Adipose tissue (tissue), 3 donors: ENCODE measurements around the gene RASL10A. TPM values are rescaled to one million over a fixed set of nuclear protein-coding genes. Genes with fewer than 3 reads are reported as not detected.

Experiments
- H3K27ac ChIP-seq: one replicate; pipeline ENCODE4 v1.5.1; 2013; ENCODE audit warnings: low read depth, low read length
- WGBS, 3 donors: extraction: QIAGEN DNeasy Blood & Tissue Kit; methylation state at CpG; one replicate each; pipeline ENCODE4 v1.1.7; 2013; 5-methylcytosine and 5-hydroxymethylcytosine counted together
- polyA plus RNA-seq, 3 donors: library from polyadenylated mRNA; stranded (reverse); fragments of 200-250 nt; gene quantifications; one replicate each; pipeline ENCODE4 v1.2.3, GENCODE V29; 2013
- donor health status: healthy with polysubstance abuse.
- donor health status: Bipolar disorder and iron deficiency.
- donor health status: healthy.

Gene RASL10A
- polyA plus RNA-seq, 3 donors, result 0.90 to 1.5 (median 1.0) TPM

DNA sequence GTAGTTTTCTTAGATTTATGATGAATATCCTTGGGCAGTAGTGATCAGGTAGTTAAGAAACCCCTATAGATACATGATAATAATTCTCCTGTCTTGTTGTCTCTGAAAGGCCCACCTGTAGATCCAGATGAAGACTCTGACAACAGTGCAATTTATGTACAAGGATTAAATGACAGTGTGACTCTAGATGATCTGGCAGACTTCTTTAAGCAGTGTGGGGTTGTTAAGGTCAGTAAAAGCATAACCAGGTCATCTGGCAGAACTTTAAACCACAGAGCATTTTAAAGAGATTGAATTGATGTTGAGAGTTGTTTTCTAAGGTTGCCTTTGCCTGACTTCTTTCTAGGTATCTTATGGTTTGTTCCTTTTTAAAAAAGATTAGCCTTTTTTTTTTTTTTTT lies 23.1 kb downstream of the RASL10A start:
- no peak overlapping the region for H3K27ac ChIP-seq

DNA sequence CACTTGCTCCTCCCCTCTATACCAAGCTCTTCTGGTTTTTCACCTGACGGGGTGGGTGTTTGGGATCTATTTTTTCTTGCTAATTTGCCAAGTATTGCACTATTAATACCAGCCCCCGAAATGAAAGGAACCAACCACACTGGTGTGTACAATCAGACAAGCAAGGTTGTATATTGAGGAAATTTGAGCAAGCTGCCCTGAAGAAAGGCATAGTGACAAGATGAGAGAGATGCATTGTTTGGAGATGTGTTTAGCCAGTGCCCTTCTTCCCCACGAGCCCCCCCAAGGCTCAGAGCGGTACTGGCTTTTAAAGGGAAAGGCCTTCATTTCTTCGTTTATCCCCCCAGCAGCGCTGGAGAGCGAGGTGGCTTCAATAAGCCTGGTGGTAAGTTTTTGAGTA lies 24.3 kb downstream of the RASL10A start:
- WGBS, 3 donors, result 77 to 78% (median 77%) methylated on average over 7 of the region's 7 CpGs
- H3K27ac ChIP-seq, result no peak overlapping the region

DNA sequence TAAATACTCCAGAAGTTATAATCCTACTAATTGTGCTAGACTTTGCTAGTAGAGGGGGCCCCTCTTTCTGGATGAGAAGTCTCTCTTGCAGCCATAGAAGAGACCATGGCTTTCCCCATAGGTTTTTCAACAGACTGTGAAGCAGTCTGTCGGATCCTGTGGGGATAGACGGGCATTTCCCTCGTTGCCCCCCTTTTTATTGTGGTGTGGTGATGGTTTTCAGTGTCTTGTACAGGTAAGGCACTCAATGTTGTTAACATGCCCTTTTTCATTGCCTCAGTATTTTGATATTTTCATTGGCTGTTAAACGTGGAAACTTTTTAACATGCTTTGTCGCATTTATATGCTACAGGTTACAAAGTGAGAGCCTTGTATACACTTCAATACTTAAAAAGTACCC lies 25.4 kb downstream of the RASL10A start:
- no peak overlapping the region for H3K27ac ChIP-seq
- 65 to 78% (median 71%) methylated on average over 5 of the region's 5 CpGs for WGBS, 3 donors

DNA sequence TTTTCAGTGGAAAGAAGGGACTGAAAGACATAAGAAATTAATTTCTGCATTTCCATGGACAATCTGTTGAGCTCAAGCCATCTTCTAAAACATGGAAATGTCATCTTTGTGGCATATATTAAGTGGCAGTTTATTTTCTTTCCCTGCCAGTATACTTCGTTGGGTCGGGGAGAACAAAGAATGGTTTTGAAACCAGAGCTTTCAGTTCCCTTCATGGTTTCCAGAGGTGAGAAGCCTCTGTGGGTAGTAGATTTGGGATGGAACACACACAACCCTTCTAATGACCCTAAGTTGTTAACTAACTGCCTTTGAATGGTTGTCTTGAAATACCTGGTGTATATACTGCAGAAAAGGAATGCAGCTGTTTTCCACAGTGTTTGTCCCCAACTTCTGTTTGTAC lies 26.7 kb downstream of the RASL10A start:
- 44 to 56% (median 53%) methylated on average over 2 of the region's 2 CpGs for WGBS, 3 donors
- no peak overlapping the region for H3K27ac ChIP-seq

DNA sequence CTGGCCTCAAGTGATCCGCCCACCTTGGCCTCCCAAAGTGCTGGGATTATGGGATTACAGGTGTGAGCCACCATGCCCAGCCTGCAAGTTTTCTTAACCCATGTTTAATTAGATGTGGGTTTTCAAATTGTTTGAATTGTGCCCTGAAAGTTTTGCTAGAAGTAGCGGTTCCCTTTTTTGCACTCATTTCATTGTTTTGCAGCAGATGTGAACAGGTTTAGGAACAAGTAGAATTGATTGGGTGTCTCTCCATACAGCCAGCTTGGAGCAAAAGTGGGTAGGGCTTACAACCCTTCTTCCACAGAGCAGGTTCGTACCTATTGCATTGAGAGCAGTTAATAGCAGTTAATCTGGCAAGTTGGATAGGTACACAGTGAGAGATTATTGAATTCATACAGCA lies 31.3 kb downstream of the RASL10A start:
- WGBS, 3 donors, result 93 to 96% (median 95%) methylated on average over 3 of the region's 3 CpGs
- no peak overlapping the region for H3K27ac ChIP-seq

DNA sequence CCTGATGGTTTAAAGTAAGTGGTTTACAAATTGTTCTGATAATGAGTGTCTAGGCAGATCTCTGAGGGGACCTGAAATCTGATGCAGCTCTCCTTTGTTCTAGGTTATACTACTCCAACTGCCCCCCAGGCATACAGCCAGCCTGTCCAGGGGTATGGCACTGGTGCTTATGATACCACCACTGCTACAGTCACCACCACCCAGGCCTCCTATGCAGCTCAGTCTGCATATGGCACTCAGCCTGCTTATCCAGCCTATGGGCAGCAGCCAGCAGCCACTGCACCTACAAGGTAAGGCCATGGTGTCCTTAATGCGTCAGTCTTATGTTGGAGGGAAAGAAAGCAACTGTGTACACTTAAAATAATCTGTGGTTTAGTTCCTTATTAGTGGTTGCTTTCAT lies 37.6 kb downstream of the RASL10A start:
- WGBS, 3 donors, result 35 to 100% (median 100%) methylated on average over 1 of the region's 1 CpG
- no peak overlapping the region for H3K27ac ChIP-seq

DNA sequence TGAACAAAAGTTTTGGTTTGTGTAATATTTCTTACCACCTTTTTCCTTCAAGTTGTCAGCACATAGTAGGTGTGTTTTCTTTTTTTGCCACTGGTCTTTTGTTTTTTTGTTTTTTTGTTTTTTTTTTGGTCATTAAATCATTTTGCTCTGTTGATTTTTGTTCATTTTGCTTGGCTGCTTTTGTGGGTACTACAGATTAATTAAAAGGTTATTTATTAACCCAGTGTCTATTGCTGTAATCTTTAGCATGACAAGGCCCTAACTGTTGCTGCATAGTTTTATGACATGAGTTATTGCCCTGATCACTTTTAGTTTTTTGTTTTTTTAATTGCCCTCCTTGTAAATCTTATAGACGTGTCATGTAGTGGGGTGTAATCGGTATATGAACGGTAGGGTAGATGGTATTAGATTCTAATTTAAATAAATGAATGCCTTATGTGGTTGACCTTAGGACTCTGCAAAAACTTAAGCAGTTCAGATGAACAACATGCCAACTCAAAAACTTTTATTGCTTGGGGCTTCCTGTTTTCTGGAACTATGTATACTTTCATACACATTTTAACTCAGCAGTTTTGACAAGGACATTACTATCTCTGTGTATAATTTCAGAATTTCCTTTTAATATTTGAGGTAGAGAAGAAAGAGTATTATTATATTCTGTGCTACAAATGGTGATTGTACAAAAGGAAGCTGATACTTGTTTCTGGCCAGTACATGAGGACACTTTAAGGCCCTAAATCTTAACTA lies 39.5 kb downstream of the RASL10A start:
- 30 to 78% (median 74%) methylated on average over 3 of the region's 3 CpGs for WGBS, 3 donors

DNA sequence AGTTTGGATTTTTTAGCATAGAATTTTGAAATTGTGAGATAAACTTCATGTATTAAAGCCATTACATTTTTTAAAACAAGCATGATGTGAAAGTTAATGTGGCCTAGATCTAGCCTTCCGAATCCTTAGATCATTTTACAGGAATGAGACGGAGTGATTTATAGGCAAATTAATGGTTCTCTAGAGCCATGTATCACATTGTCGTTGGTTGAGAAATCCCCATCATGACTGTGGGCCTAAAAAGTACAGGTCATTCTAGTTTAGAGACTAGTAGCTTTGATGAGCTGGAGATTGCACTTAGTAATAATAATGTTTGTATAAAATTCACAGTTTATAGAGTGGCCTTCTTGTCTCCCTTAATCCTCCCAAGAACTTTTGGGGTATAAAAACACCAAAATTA lies 40.3 kb downstream of the RASL10A start:
- H3K27ac ChIP-seq, result no peak overlapping the region
- 45 to 70% (median 59%) methylated on average over 3 of the region's 3 CpGs for WGBS, 3 donors

More for the DNA sequence above, 39.5 kb downstream of the RASL10A start:
- H3K27ac ChIP-seq, result no peak overlapping the region

DNA sequence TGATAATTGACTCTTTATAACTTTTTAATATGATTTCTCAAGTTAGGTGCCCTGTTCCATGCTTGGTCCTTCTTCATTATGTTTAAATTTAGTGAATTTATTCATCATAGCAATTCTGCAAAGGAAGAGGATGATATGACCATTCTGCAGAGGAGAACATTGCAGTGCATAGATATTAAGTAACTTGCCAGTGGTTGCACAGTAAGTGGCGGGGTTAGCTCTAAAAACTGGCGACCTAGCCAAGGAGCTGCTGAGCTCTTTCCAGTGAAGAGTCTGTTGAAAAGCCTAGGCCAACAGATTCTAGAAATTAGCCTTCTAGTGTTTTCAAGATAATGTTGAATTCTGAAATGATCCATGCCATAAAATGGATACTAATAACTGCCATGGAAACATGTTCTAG lies 42.9 kb downstream of the RASL10A start:
- H3K27ac ChIP-seq, result no peak overlapping the region
- 56 to 69% (median 59%) methylated on average over 2 of the region's 2 CpGs for WGBS, 3 donors

DNA sequence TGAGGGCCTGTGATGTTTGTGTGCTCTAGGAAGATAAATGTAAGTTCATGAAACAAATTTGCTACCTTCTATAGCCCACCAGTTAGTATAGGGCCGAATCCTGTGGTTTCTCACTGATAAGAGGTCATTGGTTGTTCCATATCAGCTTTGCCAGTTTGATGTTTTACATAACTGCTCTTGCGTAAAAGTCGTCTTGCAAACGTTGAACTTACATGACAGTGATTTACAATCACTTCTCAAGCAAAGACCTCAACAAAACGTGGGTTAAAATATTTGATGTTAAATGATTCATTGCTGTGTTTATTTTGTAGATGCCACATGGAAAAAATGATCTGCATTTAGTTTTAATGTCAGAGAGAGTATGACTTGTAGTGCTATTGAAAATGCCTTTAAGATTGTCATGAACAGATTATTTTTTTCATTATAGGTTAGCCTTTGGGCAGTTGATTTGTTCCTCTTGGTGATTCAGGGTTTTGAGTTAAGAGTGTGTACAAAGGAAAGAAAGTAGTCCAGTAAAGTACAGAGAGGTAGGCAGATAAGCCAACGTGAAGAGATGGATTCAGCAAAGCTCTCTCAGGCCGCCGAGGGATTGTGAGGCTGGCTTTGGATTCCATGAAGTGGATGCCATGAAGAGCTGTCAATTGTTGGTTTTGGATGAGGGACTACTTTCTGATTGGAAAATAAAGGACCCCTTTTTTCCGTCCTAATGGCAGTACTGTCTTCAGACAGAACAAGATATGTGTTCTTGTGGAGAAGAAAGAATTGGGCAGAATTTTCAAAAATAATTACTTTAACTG lies 44.8 kb downstream of the RASL10A start:
- no peak overlapping the region for H3K27ac ChIP-seq
- 9 to 26% (median 20%) methylated on average over 9 of the region's 9 CpGs for WGBS, 3 donors

DNA sequence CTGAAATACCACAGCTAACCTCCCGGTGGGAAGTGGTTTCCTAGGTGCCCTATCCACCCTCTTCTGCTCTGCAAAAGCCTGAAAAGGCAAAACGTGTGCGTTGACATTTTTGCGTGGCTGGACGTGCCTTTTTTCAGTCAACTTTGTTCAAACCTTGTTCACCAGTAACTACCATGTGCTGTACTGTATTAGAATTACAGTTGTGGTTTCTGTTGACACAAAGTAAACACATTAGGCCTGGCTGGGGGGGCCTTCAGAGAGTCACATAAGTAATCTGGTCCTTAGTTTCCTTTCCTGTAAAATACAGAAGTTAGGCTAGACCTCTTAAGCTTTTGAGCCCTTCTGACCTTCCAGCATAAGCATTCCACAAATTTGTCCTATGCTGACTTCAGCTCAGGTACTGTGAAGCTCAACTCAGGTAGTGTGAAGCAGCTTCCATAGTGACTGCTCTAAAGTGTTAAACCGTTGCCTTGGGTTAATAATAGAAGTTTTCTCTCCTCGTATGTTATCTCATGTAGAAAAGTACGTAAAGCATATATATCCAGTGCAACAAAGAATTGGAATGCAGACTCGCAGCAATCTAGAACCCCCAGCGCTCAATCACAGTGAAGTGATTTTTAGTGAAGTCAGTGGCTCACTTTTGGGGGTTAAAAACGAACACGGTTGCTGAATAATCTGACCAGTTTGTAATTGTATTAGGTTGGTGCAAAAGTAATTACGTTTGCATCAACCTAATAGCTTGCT lies 45.6 kb downstream of the RASL10A start:
- 5 to 12% (median 12%) methylated on average over 13 of the region's 13 CpGs for WGBS, 3 donors
- no peak overlapping the region for H3K27ac ChIP-seq

DNA sequence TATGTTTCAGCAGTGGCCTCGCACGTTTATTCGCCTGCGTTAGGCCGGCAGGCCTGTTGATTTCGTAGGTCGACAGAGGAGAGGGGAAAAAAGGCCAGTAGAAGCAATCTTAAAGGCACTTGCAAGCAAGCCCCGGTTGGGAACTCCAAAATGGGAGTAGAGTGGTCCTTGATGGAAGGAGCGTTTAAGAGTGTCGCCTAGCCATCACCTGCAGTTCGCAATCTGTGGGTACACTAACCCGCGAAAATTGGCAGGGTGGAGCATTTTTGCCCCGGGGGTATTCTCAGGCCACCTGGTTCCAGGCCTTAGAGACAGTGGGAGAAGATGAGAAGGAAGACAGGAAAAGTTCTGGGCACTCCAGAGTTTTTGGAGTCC lies 46.3 kb downstream of the RASL10A start:
- H3K27ac ChIP-seq, result no peak overlapping the region
- 1% methylated on average over 14 of the region's 14 CpGs for WGBS, 3 donors

DNA sequence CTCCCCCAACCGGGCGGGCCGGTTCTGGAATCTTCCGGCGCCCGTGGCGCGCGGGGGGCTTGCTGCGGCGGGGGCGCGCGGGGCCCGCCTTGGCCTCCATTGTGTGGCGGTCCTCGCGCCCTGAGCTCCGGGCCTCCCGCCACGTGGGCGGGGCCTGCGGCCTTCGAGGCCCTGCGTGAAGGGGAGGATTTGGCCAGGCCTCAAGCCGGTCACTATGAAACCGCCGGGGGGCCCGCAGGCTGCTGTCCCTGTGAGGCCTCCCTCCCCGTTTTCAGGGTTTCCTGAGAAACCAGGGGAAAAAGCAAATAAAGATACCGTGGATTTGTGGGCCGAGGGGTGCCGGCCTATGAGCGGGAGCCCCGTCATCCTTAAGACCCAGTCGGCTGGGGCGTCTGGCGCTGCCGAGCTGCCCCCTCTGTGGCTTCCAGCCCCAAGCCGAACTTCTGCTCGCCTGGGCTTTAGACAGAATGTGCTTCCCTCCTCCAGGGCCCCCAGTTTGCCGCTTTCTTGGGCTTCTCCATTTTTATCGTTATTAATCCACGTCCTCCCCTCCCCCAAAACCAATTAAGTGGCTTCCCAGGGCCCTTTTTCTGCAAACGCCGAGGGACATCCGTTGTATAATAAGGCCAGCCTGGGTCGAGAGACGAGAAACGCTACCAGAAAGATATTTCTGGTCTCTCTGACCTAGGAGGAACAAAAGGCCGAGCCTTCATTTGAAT lies 46.8 kb downstream of the RASL10A start:
- 0 to 1% (median 0%) methylated on average over 44 to 51 of the region's 51 CpGs for WGBS, 3 donors
- peak overlapping the region; percentile 73 for H3K27ac ChIP-seq

DNA sequence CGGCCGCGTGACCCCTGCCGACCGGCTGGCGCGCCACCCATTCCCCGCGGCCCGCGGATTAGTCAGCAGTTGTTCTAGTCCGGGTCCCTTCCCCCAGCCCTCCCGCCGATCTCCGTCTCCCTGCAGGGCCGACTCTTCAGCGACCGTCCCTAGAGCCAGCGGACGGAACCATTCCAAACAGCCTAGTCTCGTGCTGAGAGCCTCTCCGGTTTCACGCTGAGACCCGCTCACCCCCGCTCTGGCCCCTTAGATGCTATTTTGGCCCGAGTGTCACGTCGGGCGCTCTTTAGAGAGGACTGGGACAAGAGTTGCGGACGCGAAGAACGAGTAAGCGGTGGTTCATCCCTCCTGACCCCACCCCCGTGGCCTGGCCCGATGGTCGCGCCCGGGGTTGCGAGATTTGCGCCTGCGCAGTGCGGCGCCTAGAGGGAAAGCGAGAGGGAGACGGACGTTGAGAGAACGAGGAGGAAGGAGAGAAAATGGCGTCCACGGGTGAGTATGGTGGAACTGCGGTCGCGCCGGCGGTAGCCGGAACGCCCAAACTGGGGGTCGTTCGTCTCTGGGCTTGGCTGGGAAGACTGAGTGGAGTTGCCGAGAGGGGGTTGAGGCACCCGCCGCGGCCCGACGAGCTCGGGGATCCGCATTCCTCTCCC lies 47.5 kb downstream of the RASL10A start, which contains the start of the genes EWSR1 and RHBDD3:
Gene EWSR1, plus strand, starts transcription at position 411 of the 653 bp plus-strand sequence. Its CDS starts 69 bp downstream, at position 480.
Gene RHBDD3, minus strand, starts transcription at position 124 of the 653 bp plus-strand sequence. CDS start 2,355 bp downstream, outside the sequence.
- WGBS, 3 donors, result 0 to 1% (median 0%) methylated on average over 66 to 67 of the region's 67 CpGs

DNA sequence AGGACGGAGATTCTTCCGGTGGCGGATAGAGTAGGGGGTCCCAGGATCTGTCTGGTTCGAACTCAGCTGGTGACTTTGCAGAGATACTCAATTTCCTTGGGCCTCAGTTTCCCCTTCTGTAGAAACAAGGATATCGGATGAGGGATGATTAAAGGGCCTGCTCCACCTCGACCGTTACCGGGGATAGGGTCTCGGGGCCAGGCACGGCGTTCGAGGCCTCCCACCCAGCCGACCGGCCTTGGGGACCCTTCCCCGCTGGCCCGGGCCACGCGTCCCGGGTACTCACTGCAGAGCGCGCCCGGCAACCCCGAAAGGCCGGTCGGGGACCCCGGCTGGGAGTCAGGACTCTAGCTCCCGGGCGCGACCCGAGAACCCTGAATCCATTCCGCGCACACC lies 48.0 kb downstream of the RASL10A start:
- 0 to 1% (median 1%) methylated on average over 32 of the region's 32 CpGs for WGBS, 3 donors
- H3K27ac ChIP-seq, result peak overlapping the region; percentile 76

More for the DNA sequence above, 47.5 kb downstream of the RASL10A start, which contains the start of the genes EWSR1 and RHBDD3:
- H3K27ac ChIP-seq, result peak within 1 kb of the TSS; percentile 76

DNA sequence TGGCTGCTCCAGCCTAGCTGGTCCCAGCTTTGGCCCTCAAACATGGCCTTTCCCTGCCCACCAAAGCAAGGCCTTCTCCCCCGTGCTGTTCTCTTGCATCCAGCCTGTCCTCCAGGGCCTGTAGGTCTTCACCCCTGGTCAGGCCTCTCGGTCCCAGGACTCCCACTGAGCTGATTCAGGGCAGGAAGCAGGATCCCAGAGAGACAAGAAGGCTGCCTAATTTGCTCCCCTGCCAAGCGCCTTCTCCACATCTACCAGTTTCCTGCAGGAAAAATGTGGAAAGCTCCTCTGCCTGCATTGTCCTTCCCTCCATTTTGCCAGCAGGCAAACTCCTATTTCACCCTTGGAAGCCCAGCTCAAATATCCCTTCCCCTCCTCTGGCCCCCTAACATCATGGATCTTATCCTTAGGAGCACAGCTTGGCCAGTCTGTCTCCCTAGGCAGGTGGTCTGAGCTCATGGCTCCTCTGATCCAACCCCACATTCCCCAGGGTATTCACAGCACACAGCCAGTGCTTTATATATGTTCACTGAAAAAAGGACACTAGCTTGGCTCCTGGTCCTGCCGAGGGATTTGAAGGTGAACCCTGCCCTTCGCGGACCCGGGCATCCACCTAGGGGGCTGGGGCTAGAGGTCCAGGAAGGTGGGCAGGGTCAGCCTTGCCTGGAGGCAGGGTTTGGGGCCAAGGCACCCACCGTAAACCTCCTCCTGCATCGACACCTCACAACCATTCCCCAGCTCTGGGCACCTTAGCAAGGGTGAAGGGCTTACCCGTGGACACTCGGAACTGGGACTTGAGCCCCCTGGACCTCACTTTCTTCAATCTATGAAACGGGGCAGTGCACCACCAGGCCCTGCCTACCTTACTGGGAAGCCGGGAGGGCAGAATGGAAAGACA lies 48.7 kb downstream of the RASL10A start:
- WGBS, 3 donors, result 15 to 19% (median 17%) methylated on average over 13 of the region's 13 CpGs

DNA sequence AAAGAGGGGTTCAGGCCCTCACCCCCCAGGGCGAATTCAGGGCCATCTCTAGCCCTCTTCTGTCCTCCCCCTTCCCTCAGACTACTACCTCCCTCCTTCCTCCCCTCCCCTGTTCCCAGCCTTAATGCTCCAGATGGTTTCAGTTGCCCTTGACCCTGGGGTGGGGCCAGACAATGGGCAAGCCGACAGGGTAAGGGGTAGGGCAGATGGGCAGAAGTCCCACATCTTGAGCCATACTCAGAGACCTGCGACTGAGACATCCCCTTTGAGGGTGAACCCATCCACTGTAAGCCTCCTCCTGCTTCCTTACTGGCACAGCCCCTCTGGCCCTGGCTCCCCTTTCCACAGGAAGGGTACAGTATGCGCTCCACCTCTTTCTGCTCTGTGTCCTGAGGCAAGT lies 49.6 kb downstream of the RASL10A start:
- 58 to 67% (median 66%) methylated on average over 4 of the region's 4 CpGs for WGBS, 3 donors
- no peak overlapping the region for H3K27ac ChIP-seq

More for the DNA sequence above, 48.7 kb downstream of the RASL10A start:
- peak overlapping the region; percentile 5 for H3K27ac ChIP-seq
